HepG2 (cell line): Measurements from ENCODE around the gene CCDC177. TPM values are rescaled to one million over a fixed set of nuclear protein-coding genes. Genes with fewer than 3 reads are reported as not detected.
A peak's percentile ranks its signal among the peaks of the same experiment; 100 is the strongest.

Experiments used
- ELF4 ChIP-seq: sonication (generic); formaldehyde crosslinking; IDR thresholded peaks from 2 replicates; pipeline ENCODE4 v1.5.0; 2020; ENCODE audit warnings: missing genetic modification reagents, mild to moderate bottlenecking, moderate library complexity, borderline replicate concordance
- GMEB1 ChIP-seq: sonication (generic); formaldehyde crosslinking; IDR thresholded peaks from 2 replicates; pipeline ENCODE4 v1.5.1; 2020; ENCODE audit warnings: missing genetic modification reagents, mild to moderate bottlenecking, borderline replicate concordance
- HNF4A ChIP-seq: sonication (generic); formaldehyde crosslinking; IDR thresholded peaks from 2 replicates; pipeline ENCODE4 v1.4.0; 2020; ENCODE audit warnings: missing genetic modification reagents
- HOXA5 ChIP-seq: sonication (generic); formaldehyde crosslinking; IDR thresholded peaks from 2 replicates; pipeline ENCODE4 v1.4.0; 2020; ENCODE audit warnings: missing genetic modification reagents
- KDM4B ChIP-seq: sonication (generic); formaldehyde crosslinking; IDR thresholded peaks from 2 replicates; pipeline ENCODE4 v1.4.0; 2020; ENCODE audit warnings: missing genetic modification reagents
- MAFF ChIP-seq: IDR thresholded peaks from 2 replicates; pipeline ENCODE4 v1.6.1; 2011; ENCODE audit warnings: low read depth, low read length, improper control_type of control experiment
- MED1 ChIP-seq: sonication (generic); formaldehyde crosslinking; IDR thresholded peaks from 2 replicates; pipeline ENCODE4 v1.4.0; 2020; ENCODE audit warnings: missing genetic modification reagents
- NFATC3 ChIP-seq: sonication (generic); formaldehyde crosslinking; IDR thresholded peaks from 2 replicates; pipeline ENCODE4 v1.5.1; 2020; ENCODE audit warnings: mild to moderate bottlenecking, missing genetic modification reagents
- NFIC ChIP-seq: IDR thresholded peaks from 2 replicates; pipeline ENCODE4 v1.6.1; 2012; ENCODE audit warnings: mild to moderate bottlenecking, low read length, inconsistent platforms
- NFKB2 ChIP-seq: sonication (generic); formaldehyde crosslinking; IDR thresholded peaks from 2 replicates; pipeline ENCODE4 v1.4.0; 2020; ENCODE audit warnings: missing genetic modification reagents, borderline replicate concordance
- SATB2 ChIP-seq: sonication (generic); formaldehyde crosslinking; IDR thresholded peaks from 2 replicates; pipeline ENCODE4 v1.5.0; 2020; ENCODE audit warnings: missing genetic modification reagents
- SMAD3 ChIP-seq: sonication (generic); formaldehyde crosslinking; IDR thresholded peaks from 2 replicates; pipeline ENCODE4 v1.4.0; 2020; ENCODE audit warnings: missing genetic modification reagents
- SOX6 ChIP-seq, 2 experiments: fragments of 450-650 bp in 1 of 2; sonication (generic) in 1 of 2; formaldehyde crosslinking in 1 of 2; IDR thresholded peaks; 2 replicates each; pipeline versions ENCODE4 v1.4.0 to v1.6.1; 2017 to 2020; ENCODE audit warnings: antibody characterized with exemption in 1 of 2, mild to moderate bottlenecking in 1 of 2, missing genetic modification reagents in 1 of 2
- TCF7L2 ChIP-seq: IDR thresholded peaks from 2 replicates; pipeline ENCODE4 v1.6.1; 2011; ENCODE audit warnings: mild to moderate bottlenecking, low read depth, low read length, moderate library complexity
- TGIF2 ChIP-seq: IDR thresholded peaks from 2 replicates; pipeline ENCODE4 v1.6.1; 2016; ENCODE audit warnings: control low read depth, missing compliant biosample characterization
- ZBTB42 ChIP-seq: sonication (generic); formaldehyde crosslinking; IDR thresholded peaks from 2 replicates; pipeline ENCODE4 v1.5.0; 2020; ENCODE audit warnings: mild to moderate bottlenecking, missing genetic modification reagents
- ZFP91 ChIP-seq: sonication (generic); formaldehyde crosslinking; IDR thresholded peaks from 2 replicates; pipeline ENCODE4 v1.9.0; 2022; ENCODE audit warnings: missing genetic modification reagents, mild to moderate bottlenecking, borderline replicate concordance
- ZNF138 ChIP-seq: sonication (generic); formaldehyde crosslinking; IDR thresholded peaks from 2 replicates; pipeline ENCODE4 v1.5.0; 2020; ENCODE audit warnings: mild to moderate bottlenecking, low read depth, missing genetic modification reagents
- ZNF296 ChIP-seq: sonication (generic); formaldehyde crosslinking; conservative IDR thresholded peaks from 2 replicates; pipeline ENCODE4 v1.5.0; 2020; ENCODE audit warnings: mild to moderate bottlenecking, missing genetic modification reagents
- ZNF317 ChIP-seq: sonication (generic); formaldehyde crosslinking; IDR thresholded peaks from 2 replicates; pipeline ENCODE4 v1.5.0; 2020; ENCODE audit warnings: mild to moderate bottlenecking, missing genetic modification reagents
- ZNF607 ChIP-seq: sonication (generic); formaldehyde crosslinking; IDR thresholded peaks from 2 replicates; pipeline ENCODE4 v1.5.1; 2020; ENCODE audit warnings: missing genetic modification reagents, mild to moderate bottlenecking, borderline replicate concordance
- ZSCAN9 ChIP-seq: IDR thresholded peaks from 2 replicates; pipeline ENCODE4 v1.6.1; 2016; ENCODE audit warnings: borderline replicate concordance
- polyA plus RNA-seq, 8 experiments: library from polyadenylated mRNA; depleted of rRNA in 3 of 8; stranded (reverse) in 7 of 8; unstranded in 1 of 8; fragments of >200 nt; fragmentation: Illumina TruSeq in 4 of 8; extraction: Trizol in 4 of 8; gene quantifications; 2 replicates each; pipeline versions ENCODE4 v1.2.1 to v1.2.3, GENCODE V29; 2011 to 2016; ENCODE audit warnings: low read depth in 4 of 8, missing spikeins in 1 of 8, mixed read lengths in 1 of 8; ENCODE audit not compliant: insufficient read depth in 1 of 8
- total RNA-seq, 5 experiments: library from RNA; depleted of rRNA; stranded (reverse); fragments of >200 nt; fragmentation: Illumina TruSeq; extraction: Trizol; gene quantifications; 2 replicates each; pipeline ENCODE4 v1.2.3, GENCODE V29; 2016; ENCODE audit warnings: low read depth in 1 of 5
- TF ChIP-seq, protein P1 (sequence below): conservative IDR thresholded peaks from 2 replicates; pipeline ENCODE4 v1.6.1; 2018; ENCODE audit warnings: missing genetic modification reagents
- TF ChIP-seq, protein P2 (sequence below): sonication (generic); formaldehyde crosslinking; IDR thresholded peaks from 2 replicates; pipeline ENCODE4 v1.5.1; 2020; ENCODE audit warnings: missing genetic modification reagents, mild to moderate bottlenecking, borderline replicate concordance

CCDC177 gene
- total and polyA plus RNA-seq, 2 of the 13 experiments (the other 11 are each of a cell fraction or from before 2014, with no cell fraction given) = not detected

DNA sequence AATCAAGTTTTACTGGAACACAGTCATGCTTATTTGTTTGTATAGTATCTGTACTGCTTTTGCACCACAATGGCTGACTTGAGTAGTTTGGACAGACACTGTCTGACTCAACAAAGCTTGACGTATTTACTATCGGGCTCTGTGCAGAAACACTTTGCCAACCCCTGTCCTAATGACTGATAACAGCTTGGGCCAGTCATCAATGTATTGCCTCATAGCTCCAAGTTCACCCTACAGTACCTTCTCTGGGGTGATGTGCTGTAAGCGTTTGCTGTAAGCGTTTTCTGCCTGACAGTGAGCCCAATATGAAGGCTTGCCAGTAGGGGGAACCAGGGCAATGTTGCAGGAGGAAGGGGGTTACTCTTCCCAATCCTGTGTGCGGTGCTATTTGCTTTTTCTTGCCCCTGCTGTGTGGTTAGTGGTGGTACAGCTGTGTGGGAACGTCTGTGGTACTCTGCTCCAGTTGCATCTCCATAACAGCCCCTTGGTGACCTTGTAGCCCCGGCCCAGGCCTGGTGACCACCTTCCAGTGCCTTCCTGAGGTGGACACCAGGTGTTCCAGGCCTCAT lies 5.4 kb upstream of the CCDC177 start (continued):
- TF ChIP-seq NFATC3 (CRISPR knock-in tag) (no peak), SATB2 (no peak), GMEB1 (CRISPR knock-in tag) (peak; percentile 31; the same call in 1 of the 2 replicates), HOXA5 (CRISPR knock-in tag) (0 out of 2 replicates have a peak, but pooled peaks have one; percentile 42), ZSCAN9 (CRISPR knock-in tag) (no peak), TCF7L2 (no peak), TGIF2 (CRISPR knock-in tag) (peak; percentile 82; the same call in 1 of the 2 replicates), ZNF607 (CRISPR knock-in tag) (no peak), SMAD3 (CRISPR knock-in tag) (peak; percentile 47; the same call in 1 of the 2 replicates), HNF4A (peak; percentile 88), ZNF317 (CRISPR knock-in tag) (no peak), ELF4 (CRISPR knock-in tag) (no peak), NFKB2 (no peak), ZBTB42 (CRISPR knock-in tag) (no peak), ZNF296 (CRISPR knock-in tag) (no peak), ZFP91 (CRISPR knock-in tag) (no peak), MED1 (CRISPR knock-in tag) (peak; percentile 41; the same call in 1 of the 2 replicates), SOX6 (IDR thresholded peaks at IDR 0.05) (no peak), SOX6 (CRISPR knock-in tag; IDR thresholded peaks at IDR 0.05) (peak; percentile 91), KDM4B (no peak), ZNF138 (CRISPR knock-in tag) (no peak), MAFF (peak; percentile 40), NFIC (peak; percentile 27; the same call in 1 of the 2 replicates)
- TF ChIP-seq, protein P1, sequence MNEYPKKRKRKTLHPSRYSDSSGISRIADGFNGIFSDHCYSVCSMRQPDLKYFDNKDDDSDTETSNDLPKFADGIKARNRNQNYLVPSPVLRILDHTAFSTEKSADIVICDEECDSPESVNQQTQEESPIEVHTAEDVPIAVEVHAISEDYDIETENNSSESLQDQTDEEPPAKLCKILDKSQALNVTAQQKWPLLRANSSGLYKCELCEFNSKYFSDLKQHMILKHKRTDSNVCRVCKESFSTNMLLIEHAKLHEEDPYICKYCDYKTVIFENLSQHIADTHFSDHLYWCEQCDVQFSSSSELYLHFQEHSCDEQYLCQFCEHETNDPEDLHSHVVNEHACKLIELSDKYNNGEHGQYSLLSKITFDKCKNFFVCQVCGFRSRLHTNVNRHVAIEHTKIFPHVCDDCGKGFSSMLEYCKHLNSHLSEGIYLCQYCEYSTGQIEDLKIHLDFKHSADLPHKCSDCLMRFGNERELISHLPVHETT (CRISPR knock-in tag) = no peak
- TF ChIP-seq, protein P2, sequence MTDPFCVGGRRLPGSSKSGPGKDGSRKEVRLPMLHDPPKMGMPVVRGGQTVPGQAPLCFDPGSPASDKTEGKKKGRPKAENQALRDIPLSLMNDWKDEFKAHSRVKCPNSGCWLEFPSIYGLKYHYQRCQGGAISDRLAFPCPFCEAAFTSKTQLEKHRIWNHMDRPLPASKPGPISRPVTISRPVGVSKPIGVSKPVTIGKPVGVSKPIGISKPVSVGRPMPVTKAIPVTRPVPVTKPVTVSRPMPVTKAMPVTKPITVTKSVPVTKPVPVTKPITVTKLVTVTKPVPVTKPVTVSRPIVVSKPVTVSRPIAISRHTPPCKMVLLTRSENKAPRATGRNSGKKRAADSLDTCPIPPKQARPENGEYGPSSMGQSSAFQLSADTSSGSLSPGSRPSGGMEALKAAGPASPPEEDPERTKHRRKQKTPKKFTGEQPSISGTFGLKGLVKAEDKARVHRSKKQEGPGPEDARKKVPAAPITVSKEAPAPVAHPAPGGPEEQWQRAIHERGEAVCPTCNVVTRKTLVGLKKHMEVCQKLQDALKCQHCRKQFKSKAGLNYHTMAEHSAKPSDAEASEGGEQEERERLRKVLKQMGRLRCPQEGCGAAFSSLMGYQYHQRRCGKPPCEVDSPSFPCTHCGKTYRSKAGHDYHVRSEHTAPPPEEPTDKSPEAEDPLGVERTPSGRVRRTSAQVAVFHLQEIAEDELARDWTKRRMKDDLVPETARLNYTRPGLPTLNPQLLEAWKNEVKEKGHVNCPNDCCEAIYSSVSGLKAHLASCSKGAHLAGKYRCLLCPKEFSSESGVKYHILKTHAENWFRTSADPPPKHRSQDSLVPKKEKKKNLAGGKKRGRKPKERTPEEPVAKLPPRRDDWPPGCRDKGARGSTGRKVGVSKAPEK (CRISPR knock-in tag) = 0 out of 2 replicates have a peak, but pooled peaks have one; percentile 46
